NCI-H1694 treated with DMSO at 0.1 percent for 48 hours (cell line): Measurements from ENCODE around the gene NR3C2.

Experiments used
- DNase-seq: peaks from one replicate; lab custom pipeline; 2025; lab: John Stamatoyannopoulos, UW

NR3C2 gene

GRCh38 chr4:148051403-148051802 is 390.8 kb downstream of the NR3C2 start:
- no peak for DNase-seq

- DNase-seq = no peak
Observed at GRCh38 chr4:148048598-148048997, 393.6 kb downstream of the NR3C2 start.

- no peak for DNase-seq
Observed at GRCh38 chr4:148044912-148045352, 397.3 kb downstream of the NR3C2 start.

DNA sequence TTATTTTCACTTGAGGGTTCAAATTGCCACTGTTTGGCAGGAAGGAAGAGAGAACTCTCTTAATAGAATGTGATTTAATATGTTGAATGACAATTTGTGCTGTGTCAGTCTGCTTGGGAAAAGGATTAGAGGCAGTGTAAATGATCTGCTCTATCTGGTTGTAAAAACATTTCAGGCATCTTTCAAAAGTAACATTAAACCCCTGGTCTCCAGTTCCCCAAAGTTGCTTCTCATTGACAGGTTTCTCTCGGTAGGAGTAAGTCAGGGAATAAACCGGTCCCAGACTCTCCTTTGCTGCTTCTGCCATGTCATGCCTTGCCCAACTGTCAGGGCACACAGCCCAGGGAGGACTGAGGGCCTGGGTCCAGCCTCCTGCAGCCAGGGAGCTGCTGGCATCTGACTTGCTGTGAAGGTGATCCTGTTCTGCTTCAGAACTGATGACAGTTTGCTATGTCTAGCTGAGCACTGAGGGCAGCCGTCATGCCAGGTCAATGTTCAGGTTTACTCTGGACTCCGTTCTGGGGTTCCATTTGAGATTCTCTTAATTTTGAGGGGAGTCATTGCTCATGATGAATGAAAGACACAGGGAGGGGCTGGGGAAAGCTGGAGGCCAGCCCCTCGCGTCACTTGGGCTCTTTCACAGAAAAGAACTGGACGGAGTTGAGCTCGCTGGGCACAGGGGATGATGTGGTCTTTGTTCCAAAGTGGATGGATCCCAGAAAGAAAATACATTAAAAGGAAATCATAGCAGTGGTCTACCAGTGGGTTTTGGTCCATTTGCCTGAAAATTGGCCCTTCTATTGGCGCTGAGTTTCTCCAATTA is 397.9 kb downstream of the NR3C2 start:
- DNase-seq = no peak

DNA sequence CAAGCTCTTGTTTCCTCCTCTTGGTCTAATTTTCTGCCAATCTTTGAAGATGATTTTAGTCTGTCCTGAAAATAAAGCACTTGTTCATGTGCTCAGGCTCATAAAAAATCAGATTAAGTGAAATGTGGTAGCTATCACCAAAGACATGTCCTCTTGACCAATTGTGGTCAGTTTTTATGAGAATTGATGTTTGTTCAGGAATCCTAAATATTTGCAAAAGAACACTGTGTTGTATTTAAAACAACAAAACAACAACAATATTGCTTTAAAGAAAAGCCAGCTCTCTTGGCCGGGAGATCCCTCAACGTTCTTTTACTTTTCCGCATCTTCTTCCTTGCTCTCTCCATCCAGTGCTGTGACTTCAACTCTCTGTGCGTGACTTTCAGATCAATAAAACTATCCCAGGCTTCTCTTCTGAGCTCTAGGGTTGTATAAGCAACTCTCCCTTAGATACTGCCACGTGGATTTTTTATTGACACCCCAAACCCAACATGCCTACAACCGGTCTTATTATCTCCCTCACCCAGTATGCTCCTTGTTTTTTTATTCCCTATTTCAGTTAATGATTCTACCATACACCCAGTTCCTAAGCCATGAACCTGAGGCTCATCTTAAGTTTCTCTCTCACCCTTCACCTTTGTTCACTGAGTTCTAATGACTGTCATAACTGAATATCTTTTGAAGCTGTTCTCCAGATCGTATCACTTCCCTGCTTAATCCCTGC is 400.4 kb downstream of the NR3C2 start:
- DNase-seq = no peak

DNA sequence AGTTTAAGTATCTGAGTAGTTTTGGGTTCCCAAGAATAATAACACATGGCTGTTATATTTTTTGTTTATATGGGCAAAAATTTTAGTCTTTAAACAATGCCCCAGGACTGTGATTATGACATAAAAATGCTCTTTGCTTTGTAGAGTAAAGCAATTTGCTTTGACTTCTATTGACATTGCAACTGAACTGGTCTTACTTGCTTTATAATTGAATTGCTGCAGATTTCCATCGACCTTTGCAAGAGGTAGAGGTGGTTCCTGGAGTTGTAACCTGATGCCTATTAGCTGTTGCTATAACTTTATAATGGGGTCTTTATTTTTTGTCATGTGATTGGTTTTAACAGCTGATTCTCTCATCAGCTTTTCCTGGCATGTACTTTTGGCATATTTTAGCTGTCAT is 407.4 kb downstream of the NR3C2 start:
- no peak for DNase-seq

DNA sequence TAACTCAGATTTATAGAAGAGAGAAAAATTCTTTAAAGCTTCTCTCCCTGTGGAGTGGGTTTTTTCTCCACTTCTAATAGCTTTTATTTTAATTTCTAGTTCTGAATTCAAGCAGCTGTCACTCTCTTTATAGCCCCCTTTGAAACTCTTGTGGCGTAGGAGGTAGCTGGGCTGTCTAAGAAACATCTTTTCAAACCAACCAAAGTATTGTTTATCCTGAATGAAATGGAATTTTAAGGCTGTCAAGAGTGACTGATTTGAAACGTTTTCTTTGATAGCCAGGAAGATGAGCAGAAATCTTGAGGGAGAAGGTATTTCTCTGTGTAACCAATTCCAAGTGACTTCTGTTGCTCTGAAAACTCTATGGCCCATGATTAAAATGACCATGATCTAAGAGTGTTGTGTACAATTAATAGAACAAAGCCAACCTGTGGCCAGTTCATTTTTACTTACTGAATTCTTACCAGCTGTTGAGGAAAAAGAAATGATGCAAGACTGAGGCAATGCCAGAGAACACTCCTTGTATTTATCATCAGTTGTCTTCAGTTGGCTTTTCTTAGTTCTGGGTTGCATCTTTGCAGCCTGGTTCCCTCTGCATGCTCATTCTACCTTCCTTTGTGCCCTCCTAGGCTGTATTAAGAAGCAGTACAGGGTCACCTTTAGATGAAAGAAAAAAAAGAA is 411.9 kb downstream of the NR3C2 start:
- DNase-seq = no peak

GRCh38 chr4:148029781-148030180 is 412.4 kb downstream of the NR3C2 start:
- no peak for DNase-seq
